Gastrocnemius medialis (tissue), 4 donors: ENCODE data around the gene PDK4. TPM values are rescaled to one million over a fixed set of nuclear protein-coding genes. Genes with fewer than 3 reads are reported as not detected.

Experiments used
- ATAC-seq, 2 donors: fragments of 150-250 bp; one replicate each; pipeline ENCODE4 v1.9.1; 2016
- DNase-seq, 2 donors: peaks; one replicate each; pipeline ENCODE4 v3.0.0-alpha.2; 2019
- H3K27ac ChIP-seq, 4 donors: fragments of 200-600 bp; sonication (generic); 1 replicate in 1 of 4; 2 replicates in 3 of 4; pipeline ENCODE4 v1.5.1; 2016 to 2018; ENCODE audit warnings: mild to moderate bottlenecking in 2 of 4, moderate library complexity in 1 of 4
- H3K27me3 ChIP-seq, 3 donors: fragments of 200-600 bp; sonication (generic) in 2 of 3; 1 replicate in 1 of 3; 2 replicates in 2 of 3; pipeline versions ENCODE4 v1.5.1 to v1.6.0; 2016 to 2019; ENCODE audit warnings: mild to moderate bottlenecking in 1 of 3, moderate library complexity in 1 of 3
- H3K36me3 ChIP-seq, 2 donors: fragments of 200-600 bp; sonication (generic) in 1 of 2; one replicate each; pipeline ENCODE4 v1.5.1; 2017 to 2018
- H3K4me1 ChIP-seq, 2 donors: fragments of 200-600 bp; sonication (generic) in 1 of 2; one replicate each; pipeline ENCODE4 v1.5.1; 2016 to 2017; ENCODE audit warnings: mild to moderate bottlenecking in 2 of 2
- H3K4me3 ChIP-seq, 4 donors: fragments of 200-600 bp; sonication (generic) in 3 of 4; 1 replicate in 1 of 4; 2 replicates in 3 of 4; pipeline ENCODE4 v1.5.1; 2016 to 2019; ENCODE audit warnings: mild to moderate bottlenecking in 2 of 4
- H3K9me3 ChIP-seq, 3 donors: fragments of 200-600 bp; sonication (generic) in 2 of 3; 1 replicate in 1 of 3; 2 replicates in 2 of 3; pipeline ENCODE4 v1.5.1; 2016 to 2019
- POLR2A ChIP-seq, 2 donors: fragments of 450-650 bp; IDR thresholded peaks; one replicate each; pipeline ENCODE4 v1.6.1; 2017; ENCODE audit warnings: antibody characterized with exemption in 2 of 2, mild to moderate bottlenecking in 2 of 2, moderate library complexity in 2 of 2
- in situ Hi-C, 4 donors: fragments of 200-750 bp; cut with MboI; loops; one replicate each; pipeline versions ENCODE4 v1.15.0 to v1.8.0; 2017; ENCODE audit warnings: low sequenced_read_pairs in 4 of 4
- intact Hi-C: fragments of 100-400 bp; cut with DNase I; formaldehyde crosslinking; loops from one replicate; pipeline ENCODE4 v1.15.1; 2023; ENCODE audit warnings: low total_unique reads
- total RNA-seq, 4 donors: library from RNA; depleted of rRNA; stranded (reverse); fragments of >200 nt; gene quantifications; one replicate each; pipeline versions ENCODE4 v1.1.0 to v1.2.3, GENCODE V29; 2016
- TF ChIP-seq, protein P1 (sequence below), 5 experiments: fragments of 450-650 bp in 3 of 5; fragments of 200-600 bp in 2 of 5; sonication (generic) in 2 of 5; IDR thresholded peaks in 4 of 5; conservative IDR thresholded peaks in 1 of 5; 1 replicate in 4 of 5; 2 replicates in 1 of 5; pipeline ENCODE4 v1.5.1; 2016 to 2019; ENCODE audit warnings: antibody characterized with exemption in 5 of 5, mild to moderate bottlenecking in 3 of 5, moderate library complexity in 3 of 5

PDK4 gene
- total RNA-seq, 4 donors from 2014 or later = 2,371 to 5,827 (median 4,654) TPM

DNA sequence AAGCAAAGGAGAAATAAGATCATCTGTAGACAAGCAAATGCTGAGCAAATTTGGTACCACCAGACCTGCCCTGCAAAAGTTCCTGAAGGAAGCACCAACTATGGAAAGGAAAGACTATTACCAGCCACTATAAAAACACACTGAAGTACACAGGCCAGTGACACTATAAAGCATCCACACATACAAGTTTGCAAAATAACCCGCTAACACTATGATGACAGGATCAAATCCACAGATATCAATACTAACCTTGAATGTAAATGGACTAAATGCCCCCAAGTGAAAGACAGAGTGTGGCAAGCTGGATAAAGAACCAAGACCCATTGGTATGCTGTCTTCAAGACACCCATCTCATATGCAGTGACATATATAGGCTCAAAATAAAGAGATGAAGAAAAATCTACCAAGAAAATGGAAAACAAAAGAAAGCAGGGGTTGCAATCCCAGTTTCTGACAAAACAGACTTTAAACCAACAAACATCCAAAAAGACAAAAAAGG, 18.2 kb upstream of the PDK4 start:
- no peak for ATAC-seq
- in situ Hi-C loops (no loop called here), intact Hi-C loops (no loop called here)

DNA sequence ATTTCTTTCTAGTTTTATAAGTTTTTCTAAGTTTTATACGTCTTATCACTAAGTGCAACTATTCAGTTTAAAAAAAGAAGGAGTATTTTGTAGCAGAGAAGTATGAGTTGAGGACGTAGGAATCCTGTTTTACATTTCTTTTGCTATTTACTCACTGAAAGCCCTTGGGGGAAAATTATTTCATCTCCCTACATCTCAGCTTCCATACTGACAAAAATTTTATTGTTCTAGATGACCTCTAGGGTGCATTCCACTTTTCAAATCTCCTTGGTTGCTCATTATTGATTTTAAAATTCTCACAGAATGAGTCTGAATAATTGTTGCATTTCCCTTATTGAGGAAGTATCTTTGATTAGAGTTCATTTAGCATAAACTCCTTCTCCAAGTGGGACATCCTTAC, 14.9 kb upstream of the PDK4 start:
- intact Hi-C loops (no loop called here), in situ Hi-C loops (no loop called here)
- Histone ChIP-seq H3K4me3 (peak overlapping the region in 2 of 4 donors; percentile 45 to 56), H3K36me3 (no peaks in the 10 kb centered on the region), H3K27ac (peak overlapping the region; percentile 89 to 93 (median 91)), H3K9me3 (no peaks in the 10 kb centered on the region), H3K27me3 (no peaks in the 10 kb centered on the region), H3K4me1 (peaks cover 41 to 53% of the 10 kb centered on the region in 2 donors)
- no peak for DNase-seq
- no peak for TF ChIP-seq POLR2A (IDR thresholded peaks at IDR 0.05)
- TF ChIP-seq, protein P1, sequence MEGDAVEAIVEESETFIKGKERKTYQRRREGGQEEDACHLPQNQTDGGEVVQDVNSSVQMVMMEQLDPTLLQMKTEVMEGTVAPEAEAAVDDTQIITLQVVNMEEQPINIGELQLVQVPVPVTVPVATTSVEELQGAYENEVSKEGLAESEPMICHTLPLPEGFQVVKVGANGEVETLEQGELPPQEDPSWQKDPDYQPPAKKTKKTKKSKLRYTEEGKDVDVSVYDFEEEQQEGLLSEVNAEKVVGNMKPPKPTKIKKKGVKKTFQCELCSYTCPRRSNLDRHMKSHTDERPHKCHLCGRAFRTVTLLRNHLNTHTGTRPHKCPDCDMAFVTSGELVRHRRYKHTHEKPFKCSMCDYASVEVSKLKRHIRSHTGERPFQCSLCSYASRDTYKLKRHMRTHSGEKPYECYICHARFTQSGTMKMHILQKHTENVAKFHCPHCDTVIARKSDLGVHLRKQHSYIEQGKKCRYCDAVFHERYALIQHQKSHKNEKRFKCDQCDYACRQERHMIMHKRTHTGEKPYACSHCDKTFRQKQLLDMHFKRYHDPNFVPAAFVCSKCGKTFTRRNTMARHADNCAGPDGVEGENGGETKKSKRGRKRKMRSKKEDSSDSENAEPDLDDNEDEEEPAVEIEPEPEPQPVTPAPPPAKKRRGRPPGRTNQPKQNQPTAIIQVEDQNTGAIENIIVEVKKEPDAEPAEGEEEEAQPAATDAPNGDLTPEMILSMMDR (IDR thresholded peaks at IDR 0.05 in 4 of 5, conservative IDR thresholded peaks at IDR 0.05 in 1 of 5) = no peak
- ATAC-seq = no peak

More for the DNA sequence above, 18.2 kb upstream of the PDK4 start:
- Histone ChIP-seq H3K4me3 (no peak overlapping the region), H3K27ac (no peak overlapping the region), H3K27me3 (no peaks in the 10 kb centered on the region), H3K9me3 (no peaks in the 10 kb centered on the region), H3K36me3 (no peaks in the 10 kb centered on the region), H3K4me1 (peaks cover 15 to 27% of the 10 kb centered on the region in 2 donors)
- TF ChIP-seq POLR2A (IDR thresholded peaks at IDR 0.05) = no peak
- TF ChIP-seq, protein P1 (IDR thresholded peaks at IDR 0.05 in 4 of 5, conservative IDR thresholded peaks at IDR 0.05 in 1 of 5) = no peak
- no peak for DNase-seq

DNA sequence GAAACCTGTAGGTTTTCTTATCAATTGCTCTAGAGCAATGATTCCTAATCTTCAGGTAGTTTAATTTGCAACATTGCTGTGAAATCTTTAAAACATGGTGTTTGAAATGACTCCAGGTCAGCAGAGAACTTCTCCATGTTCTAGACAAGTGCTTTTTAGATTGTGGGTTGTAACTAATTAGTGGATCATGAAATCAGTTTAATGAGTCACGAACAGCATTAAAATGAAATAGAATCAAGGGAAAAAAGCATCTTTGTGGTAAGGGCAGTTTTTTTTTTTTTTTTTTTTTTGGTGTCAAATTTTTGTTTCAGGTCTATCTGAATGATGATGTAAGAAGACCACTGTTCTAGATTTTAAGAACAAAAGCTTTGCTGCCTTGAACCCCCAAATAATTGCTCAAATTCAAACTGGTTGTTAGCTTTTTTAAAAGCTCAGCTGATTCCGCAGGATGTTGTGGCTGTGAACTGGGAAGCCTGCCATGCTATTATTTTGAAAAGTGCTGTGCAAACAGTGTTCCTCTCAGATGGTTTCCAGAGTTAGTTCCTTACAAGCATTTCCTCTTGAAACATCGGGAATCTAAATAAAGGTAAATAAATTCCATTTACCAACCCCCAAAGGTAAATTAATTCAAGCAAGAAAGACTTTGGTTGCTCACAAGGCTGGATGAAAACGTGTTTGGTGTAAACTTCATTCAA, 13.1 kb upstream of the PDK4 start:
- Histone ChIP-seq H3K4me1 (peaks cover 41 to 53% of the 10 kb centered on the region in 2 donors), H3K27ac (peak overlapping the region; percentile 89 to 93 (median 91)), H3K4me3 (peak overlapping the region; percentile 45 to 56 (median 53)), H3K27me3 (no peaks in the 10 kb centered on the region), H3K36me3 (no peaks in the 10 kb centered on the region), H3K9me3 (no peaks in the 10 kb centered on the region)
- peak; percentile 53 to 55 for DNase-seq
- TF ChIP-seq, protein P1 (IDR thresholded peaks at IDR 0.05 in 4 of 5, conservative IDR thresholded peaks at IDR 0.05 in 1 of 5) = no peak
- peak in 1 of 2 donors; percentile 10 for TF ChIP-seq POLR2A (IDR thresholded peaks at IDR 0.05)
- ATAC-seq = peak; percentile 47 to 53
- in situ Hi-C loops = no loop called here
- intact Hi-C loops = loop anchor here (1.0 kb wide), 2 partner anchors 13 to 59 kb away; partner anchors contain the start of gene PDK4

DNA sequence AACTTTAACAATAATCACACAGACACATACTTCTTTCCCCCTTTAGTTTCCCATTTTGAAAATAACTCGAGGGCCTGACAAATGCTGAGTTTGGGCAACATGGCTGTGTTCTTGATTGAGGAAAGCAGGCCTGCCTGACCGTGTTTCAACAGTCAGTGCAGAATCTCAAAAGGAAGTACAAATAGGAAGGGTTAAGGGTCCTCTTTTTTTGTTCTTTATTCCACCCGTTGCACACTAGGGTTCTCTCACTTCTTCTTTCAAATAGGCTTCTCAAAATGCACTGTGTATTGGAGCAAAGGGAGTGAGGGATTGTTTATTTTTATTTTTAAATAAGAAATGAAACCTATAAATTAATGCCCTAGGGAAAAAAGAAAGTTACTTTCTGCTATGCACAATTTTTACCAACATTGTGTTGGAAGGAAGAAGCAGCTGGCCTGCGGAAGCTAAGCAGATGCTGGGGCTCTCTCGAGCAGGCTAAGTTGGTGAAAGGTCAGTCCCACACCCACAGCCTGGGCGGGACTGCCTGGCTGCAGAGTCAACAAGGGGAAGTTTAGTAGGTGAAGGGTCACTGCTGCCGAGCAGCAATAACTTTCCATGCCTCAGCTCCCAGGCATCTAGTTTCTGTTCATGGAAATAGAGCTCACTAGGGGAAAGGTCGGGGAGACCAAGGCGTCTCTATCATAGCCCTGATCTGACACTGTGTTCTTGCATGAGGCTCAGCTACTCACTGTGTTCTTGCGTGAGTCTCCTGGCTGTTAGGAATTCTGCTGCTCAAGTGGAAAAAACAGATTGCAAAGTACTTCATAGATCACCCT, 12.2 kb upstream of the PDK4 start:
- Histone ChIP-seq H3K36me3 (no peaks in the 10 kb centered on the region), H3K27me3 (no peaks in the 10 kb centered on the region), H3K27ac (peak overlapping the region; percentile 89 to 93 (median 91)), H3K9me3 (no peaks in the 10 kb centered on the region), H3K4me1 (peaks cover 41 to 53% of the 10 kb centered on the region in 2 donors), H3K4me3 (peak overlapping the region; percentile 45 to 56 (median 53))
- intact Hi-C loops (loop anchor here (1.0 kb wide), 4 partner anchors 9 to 58 kb away; partner anchors contain the start of gene PDK4), in situ Hi-C loops (no loop called here)
- peak; percentile 99 for ATAC-seq
- peak in 1 of 2 donors; percentile 72 for TF ChIP-seq POLR2A (IDR thresholded peaks at IDR 0.05)
- TF ChIP-seq, protein P1 (IDR thresholded peaks at IDR 0.05 in 4 of 5, conservative IDR thresholded peaks at IDR 0.05 in 1 of 5) = no peak
- peak; percentile 96 to 97 for DNase-seq
